HG03196 (cell line): Measurements from ENCODE around the gene SLAMF9.

Source experiments
- ATAC-seq: cut with Tn5 transposase; IDR thresholded peaks from one replicate; pipeline ENCODE4 v1.9.1; 2021; ENCODE audit not compliant: unreplicated experiment

The SLAMF9 gene

GRCh38 chr1:159947942-159948341 lies 6.1 kb downstream of the SLAMF9 start:
- ATAC-seq, result no peak

DNA sequence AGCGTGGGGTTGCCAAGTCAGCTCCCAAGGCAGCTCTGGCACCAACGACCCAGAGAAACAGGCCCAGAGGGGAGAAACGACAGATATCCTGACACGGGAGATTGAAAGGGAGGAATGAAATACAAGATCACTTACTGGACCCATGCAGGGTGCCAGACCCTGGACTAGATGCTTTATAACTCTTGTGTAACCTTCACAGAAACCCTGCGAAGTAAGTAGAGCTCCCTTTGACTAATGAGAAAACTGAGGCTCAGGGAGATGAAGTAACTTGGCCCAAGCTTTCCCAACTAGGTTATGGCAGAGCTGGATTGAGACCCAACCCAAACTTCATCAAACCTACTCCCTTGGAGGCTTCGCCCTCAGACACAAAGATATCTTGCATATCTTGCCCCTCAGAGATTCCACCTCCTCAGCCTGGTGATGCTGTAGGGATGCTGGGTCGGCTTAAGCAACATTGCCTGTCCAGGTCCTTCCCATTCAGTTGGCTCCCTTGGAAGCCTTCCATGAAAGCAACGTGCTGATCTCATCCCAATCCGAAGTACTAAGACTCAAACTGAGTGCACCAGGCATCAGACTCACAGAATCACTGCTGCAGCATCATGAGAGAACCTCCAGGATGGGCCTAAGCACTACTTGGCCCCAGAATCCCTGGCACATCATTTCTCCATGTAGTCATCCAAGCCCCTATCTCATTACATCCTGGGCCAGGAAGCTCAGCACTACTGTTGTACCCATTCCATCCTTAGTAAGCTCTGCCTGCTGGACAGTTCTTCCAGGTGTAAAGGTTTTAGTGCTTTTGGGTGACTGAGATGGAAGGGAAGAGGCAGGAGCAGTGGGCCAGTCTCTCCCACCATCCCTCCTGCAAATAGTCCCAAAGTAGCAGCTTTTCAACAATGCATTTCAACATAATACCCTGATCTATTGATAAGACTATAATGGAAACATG lies 7.5 kb downstream of the SLAMF9 start:
- no peak for ATAC-seq

DNA sequence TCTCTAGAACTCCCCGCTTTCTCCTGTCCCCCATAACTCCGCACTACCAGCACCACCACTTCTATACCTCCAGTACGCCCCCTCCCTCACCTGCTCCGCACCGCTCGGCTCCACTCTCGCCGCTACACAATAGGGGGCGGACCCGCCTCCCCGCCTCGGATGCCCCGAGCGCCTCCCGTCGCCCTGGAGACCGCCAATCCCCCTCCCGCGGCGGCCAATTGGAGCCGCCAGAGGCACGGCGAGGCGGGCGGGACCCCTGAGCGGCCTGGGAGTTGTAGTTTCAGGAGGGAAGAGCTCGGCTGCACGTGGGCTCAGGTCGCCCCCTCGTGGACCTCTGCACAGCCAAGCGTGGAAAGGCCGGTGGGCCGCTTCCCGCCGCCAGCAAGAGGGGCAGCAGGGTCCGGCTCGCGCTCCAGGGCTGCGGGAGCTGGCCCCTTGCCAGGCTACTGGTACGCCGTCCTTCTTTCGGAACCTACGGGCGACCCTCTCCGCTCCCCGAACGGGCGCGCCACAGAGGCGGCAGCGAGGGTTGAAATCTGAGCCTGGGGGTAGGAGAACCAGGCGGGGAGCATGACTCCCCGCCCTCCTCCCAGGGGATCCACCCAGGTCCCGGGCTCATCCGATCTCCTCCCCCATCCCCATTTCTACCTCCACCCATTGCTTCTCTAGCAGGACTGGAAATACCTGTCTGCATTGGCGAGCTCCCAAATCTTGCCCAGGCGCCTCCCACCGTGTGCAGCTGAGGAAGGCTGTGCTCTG lies 8.4 kb downstream of the SLAMF9 start, which contains the start of gene IGSF9:
IGSF9 (minus strand) TSS at position 131 of the 759 bp plus-strand sequence. CDS start 2,159 bp downstream, outside the sequence.
- ATAC-seq, result no peak

GRCh38 chr1:159944623-159945455 lies 9.2 kb downstream of the SLAMF9 start:
- no peak for ATAC-seq

- ATAC-seq, result no peak
Measured at GRCh38 chr1:159943908-159944622, 10.0 kb downstream of the SLAMF9 start.

DNA sequence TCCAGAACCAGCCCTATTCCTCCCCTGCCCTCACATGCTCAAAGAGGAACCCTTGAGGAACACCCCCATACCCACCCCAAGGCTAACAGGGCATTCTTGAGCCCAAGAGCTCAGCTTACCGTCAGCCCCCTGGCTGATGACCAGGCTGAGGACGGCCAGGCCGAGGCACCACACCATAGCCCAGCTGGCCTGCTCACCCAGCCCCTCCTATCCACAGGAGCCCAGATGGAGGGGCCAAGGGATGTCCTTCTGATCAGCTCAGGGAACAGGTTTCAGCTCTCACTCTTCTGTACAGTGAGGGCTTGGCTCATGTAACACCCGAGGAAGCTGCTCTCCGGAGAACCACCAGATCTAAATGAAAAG lies 10.8 kb downstream of the SLAMF9 start:
- no peak for ATAC-seq

GRCh38 chr1:159942632-159943277 lies 11.3 kb downstream of the SLAMF9 start:
- ATAC-seq, result no peak

DNA sequence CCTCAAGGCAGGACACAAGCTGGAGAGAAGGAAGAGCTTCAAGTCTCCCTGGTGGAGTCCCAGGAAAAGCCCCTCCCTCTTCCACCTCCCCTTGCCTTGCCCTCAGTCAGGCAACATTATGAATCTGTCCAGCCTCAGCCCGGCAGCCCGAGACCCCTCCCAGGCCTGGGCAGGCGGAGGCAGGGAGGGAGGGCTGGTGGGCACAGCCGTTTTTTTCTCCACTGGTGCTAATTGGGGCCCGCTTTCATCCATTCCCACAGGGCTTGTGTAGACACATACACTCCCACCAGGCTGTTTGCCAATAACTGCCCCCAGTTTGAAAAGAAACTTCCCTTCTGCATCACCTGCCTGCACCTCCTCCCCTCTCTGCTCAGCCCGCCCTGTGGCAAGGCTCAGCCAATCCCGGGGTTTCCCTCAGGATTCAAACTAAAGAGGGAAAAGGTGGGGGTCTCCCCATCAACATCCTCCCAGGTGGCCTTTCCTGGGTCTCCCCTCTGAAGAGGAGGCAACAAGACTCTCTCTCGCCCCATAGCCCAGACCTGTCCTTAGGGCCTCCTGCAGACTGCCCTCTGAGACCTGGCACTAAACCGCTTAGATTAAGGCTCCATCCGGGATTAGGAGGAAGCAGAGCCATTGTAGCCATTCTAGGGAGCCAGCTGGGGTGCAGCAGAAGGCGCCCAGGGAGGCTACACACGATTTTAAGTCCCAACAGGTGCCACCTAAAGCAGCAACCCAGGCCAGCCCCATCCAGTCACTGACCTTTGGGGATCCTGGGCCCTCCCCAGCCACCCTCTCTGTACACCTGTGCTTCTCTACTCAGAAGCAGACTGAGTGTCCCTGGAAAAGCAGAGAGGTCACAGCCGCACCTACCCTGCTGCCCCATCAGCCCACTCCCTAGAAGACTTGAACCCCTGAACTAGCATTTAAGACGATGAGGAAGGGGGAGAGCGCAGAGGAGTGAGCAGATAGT lies 12.2 kb downstream of the SLAMF9 start:
- no peak for ATAC-seq

DNA sequence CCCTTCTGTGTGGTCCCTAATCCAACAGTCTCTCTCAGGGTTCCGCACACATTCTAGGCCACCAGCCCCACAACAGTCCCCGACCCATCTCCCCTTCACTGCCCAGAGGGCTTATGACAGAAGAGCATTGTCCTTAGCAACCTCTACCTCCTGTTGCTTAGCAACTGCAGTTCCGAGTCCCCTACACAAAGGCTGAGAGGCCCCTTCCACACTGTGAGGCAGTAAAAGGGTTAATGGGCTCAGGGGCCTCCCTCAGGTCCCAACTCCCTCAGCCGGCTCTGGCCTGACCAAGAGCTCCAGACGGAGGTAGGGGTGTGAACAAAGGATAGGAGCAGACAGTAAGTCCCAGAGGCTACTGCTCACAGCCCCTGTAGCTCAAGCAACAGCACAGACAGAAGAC lies 12.9 kb downstream of the SLAMF9 start:
- ATAC-seq, result no peak

DNA sequence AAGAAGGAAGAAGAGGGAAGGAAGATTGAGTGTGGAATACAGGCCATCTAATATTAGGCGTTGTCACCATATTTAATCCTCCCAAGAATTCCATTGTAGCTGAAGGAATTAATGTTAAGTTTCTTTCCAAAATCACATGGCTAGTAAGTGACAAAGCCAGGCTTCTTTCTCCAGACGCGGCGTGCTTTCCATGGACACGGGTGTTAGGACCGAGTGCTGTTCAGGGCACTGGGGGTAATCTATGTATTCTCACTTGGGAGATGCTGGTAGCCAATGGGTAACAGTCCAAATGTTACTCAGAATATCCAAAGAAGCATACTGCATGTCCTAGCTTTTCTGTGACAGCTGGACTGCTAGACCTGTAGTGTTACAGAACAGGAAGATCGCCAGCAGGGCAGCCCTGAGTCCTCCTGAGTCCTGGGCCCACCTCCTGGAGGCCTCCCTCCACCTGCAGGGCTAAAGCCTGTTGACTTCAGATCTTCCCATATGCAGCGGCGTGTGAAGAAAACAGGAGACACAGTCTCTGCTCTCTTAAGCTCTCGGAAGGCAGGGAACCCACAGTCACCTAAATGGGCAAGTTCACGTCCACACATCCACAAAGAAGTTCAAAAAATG lies 13.9 kb downstream of the SLAMF9 start:
- no peak for ATAC-seq

DNA sequence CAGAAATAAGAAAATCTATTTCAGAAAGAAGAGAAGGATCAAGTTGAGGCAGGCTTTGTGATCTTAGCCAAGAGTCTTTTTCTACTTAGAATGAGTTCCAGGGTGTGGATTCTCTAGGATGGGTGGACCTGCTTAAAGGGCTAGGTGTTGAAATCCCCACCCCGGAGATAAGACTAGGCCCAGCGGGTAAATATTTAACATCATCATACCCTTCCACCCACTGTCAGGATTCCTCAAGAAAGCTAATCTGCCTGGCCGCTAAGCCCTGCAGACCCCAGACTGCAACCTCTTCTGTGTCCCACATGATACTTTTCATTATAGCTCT lies 14.4 kb downstream of the SLAMF9 start:
- no peak for ATAC-seq

DNA sequence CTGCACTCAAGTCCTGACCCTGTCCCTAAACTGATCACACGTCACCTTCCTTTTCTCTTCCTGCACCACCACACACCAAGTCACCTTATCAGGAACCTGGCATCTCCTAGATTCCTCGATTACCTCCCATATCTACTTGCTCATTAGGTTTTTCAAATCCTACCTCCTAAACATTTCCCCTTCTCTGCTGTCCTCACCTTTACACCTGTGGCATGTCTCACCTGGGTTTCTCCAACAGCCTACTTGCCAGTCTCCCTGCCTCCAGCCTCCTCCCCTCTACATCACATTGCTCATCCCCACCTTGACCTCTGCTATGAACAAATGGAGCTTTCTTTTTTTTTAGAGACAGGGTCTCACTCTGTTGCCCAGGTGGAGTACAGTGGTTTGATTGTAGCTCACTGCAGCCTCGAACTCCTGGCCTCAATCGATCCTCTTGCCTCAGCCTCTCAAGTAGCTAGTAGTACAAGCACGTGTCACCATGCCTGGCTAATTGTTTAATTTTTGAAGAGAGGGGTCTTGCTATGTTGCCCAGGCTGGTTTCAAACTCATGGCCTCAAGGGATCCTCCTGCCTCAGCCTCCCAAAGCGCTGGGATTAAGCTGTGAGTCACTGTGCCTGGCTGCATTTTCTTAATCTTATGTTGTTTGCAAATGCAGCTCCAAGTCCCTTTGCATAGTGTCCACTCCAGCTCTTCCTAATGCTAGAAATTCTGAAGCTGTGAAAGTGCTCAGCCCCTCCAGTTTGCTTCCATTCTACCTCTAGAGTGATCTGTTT lies 14.9 kb downstream of the SLAMF9 start:
- ATAC-seq, result no peak

DNA sequence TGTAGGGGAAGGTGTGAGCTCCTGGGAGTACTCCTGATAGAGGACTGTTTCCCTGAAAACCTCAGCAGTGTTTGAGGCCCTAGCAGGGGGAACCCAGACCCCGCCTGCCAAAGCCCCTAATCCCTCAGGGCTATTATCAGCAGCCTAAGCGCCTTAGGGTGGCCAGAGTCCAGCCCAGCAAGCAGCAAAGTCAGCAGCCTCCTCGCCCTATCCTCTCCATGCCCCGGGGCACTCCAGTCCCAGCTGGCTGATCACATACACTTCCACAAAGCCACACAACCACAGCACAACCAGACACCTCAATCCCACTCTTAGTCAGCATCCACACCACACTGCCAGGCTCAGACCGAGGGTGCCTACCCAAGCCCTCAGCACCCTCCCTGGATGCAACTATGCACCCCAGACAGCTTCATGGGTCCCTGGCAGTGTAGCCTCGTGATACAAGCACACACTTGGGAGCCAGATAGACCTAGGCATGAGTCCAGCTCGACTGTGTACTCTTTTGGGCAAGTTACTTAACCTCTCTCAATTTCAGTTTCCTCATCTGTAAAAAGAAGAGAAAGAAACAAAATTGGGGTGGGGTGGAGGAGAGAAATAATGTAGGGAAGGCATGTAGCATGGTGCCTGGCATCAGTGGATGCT lies 15.7 kb downstream of the SLAMF9 start:
- ATAC-seq, result no peak

DNA sequence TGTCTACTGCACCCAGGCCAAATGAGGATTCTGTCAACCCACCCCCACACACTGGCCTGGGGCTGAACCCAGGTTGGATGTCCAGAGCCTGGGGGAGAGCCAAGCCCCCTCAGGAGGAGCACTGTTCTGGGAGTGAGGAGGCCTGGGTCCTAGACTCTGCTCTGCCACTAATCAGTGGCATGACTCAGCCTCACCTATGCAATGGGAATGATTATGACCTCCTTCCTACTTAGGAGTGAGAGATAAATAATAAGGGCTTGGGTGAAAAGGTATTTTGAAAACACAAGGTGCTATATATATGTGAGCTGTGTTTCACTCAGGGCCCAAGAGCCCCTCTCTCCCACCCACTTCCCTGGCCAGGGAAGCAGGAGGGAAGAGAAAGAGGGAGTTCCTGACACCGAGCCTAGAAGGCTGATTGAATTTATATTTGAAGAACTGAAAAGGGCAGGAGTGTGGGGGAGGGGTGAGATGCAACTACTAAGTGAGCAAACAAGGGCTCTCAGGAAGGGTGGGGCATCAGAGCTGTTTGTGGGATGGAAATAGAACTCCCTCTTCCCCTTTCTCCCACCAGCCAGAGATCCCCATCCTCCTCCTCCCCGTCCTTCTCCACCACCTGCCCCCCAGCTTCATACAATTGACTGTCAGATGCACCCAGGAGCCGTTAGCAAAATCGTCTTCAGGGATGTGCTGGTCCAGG lies 16.8 kb downstream of the SLAMF9 start:
- no peak for ATAC-seq

GRCh38 chr1:159936273-159936904 lies 17.6 kb downstream of the SLAMF9 start:
- peak; percentile 38 for ATAC-seq

DNA sequence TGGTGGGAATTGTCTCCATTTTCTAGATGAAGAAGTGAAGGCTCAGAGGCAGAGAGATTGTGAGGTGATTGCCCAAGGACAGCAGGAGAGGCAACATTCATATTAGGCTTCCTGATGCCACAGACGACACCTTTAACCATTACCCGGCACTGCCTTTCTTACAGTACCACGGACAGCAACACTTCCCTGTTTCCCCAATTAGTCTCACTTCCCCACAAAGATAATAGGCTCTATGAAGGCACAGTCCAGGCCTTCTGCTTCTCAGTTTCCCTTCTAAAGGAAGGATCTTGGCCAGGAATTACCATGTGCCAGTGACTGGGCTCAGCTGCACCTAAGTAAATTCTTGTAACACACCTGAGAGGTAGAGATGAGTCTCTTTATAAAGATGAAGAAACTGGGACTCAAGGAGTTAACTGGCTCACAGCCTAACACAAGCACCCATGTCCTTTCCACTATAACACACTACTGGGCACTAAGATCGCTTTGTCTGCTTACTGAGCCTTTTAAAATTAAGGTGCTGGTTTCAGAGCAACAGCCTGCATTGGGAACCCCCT lies 18.2 kb downstream of the SLAMF9 start:
- ATAC-seq, result no peak
